ENCODE data around the gene SSBP3.

DNA sequence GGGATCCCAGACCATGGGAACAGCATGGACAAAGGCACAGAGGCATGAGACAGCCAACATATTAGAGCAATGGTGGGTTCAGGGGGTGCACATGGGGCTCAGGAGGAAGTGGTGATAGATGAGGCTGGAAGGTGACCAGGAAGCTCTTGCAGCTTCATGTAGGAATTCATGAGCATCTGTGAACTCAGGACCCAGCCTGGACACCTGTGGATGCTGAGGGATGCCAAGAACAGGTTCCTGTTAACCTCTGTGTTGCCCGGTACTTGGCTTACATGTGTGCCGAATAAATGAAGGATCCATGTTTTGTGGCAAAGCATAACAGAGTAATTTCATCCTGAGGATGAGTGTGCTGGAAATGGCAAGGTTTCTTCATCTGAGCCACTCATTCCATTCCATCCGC, 9.3 kb upstream of the SSBP3 start:
- no peak for TF ChIP-seq POLR2AphosphoS5 (IDR thresholded peaks at IDR 0.05; ENCODE audit: low read depth, low read length)
- TF ChIP-seq, protein P1, sequence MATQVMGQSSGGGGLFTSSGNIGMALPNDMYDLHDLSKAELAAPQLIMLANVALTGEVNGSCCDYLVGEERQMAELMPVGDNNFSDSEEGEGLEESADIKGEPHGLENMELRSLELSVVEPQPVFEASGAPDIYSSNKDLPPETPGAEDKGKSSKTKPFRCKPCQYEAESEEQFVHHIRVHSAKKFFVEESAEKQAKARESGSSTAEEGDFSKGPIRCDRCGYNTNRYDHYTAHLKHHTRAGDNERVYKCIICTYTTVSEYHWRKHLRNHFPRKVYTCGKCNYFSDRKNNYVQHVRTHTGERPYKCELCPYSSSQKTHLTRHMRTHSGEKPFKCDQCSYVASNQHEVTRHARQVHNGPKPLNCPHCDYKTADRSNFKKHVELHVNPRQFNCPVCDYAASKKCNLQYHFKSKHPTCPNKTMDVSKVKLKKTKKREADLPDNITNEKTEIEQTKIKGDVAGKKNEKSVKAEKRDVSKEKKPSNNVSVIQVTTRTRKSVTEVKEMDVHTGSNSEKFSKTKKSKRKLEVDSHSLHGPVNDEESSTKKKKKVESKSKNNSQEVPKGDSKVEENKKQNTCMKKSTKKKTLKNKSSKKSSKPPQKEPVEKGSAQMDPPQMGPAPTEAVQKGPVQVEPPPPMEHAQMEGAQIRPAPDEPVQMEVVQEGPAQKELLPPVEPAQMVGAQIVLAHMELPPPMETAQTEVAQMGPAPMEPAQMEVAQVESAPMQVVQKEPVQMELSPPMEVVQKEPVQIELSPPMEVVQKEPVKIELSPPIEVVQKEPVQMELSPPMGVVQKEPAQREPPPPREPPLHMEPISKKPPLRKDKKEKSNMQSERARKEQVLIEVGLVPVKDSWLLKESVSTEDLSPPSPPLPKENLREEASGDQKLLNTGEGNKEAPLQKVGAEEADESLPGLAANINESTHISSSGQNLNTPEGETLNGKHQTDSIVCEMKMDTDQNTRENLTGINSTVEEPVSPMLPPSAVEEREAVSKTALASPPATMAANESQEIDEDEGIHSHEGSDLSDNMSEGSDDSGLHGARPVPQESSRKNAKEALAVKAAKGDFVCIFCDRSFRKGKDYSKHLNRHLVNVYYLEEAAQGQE (IDR thresholded peaks at IDR 0.05; ENCODE audit: insufficient read depth in 1 of 2, low read depth in 2 of 2, low read length in 2 of 2), result no peak
- no peak for TF ChIP-seq SIN3A (IDR thresholded peaks at IDR 0.05; ENCODE audit: borderline replicate concordance, insufficient read depth, low read length)
- no peak for TF ChIP-seq TAF1 (IDR thresholded peaks at IDR 0.05; ENCODE audit: borderline replicate concordance, insufficient read depth, low read length)

Data from PFSK-1 (cell line).